ENCODE data around the gene C16orf46. TPM values are rescaled to one million over a fixed set of nuclear protein-coding genes. Genes with fewer than 3 reads are reported as not detected.

C16orf46 gene
- total RNA-seq, 1 experiment from 2014 or later = 2.0 TPM

DNA sequence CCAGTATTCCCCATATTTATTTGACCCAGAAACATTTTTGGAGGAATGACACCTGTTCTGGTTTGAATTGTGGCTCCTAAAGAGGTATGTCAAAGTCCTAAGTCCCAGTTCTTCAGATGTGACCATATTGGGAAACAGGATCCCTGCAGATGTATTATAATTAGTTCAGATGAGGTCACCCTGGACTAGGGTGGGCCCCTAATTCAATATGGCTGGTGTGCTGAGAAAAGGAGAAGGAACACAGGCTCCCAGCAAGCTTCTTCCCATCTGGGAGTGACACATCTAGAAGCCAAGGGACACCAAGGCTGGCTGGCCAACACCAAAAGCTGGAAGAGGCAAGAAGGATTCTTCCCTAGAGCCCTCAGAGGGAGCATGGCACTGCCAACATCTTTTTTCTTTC is 22.9 kb upstream of the C16orf46 start:
- H3K27ac ChIP-seq (ENCODE audit: insufficient read length, low read depth, low read length) = no peak overlapping the region
- H3K4me1 ChIP-seq (ENCODE audit: insufficient read depth, low read length) = no peaks in the 10 kb centered on the region
- no peaks in the 10 kb centered on the region for H3K9me3 Mint-ChIP-seq
- no peaks in the 10 kb centered on the region for H3K9me3 ChIP-seq (ENCODE audit: control insufficient read depth, low read depth, low read length)
- H3K4me3 Mint-ChIP-seq = no peak overlapping the region
- H2BK15ac ChIP-seq (ENCODE audit: low read depth, low read length) = no peak overlapping the region
- H3K36me3 Mint-ChIP-seq (ENCODE audit: insufficient read depth in 1 of 3, low read depth in 3 of 3) = no peaks in the 10 kb centered on the region
- no peak overlapping the region for H3K27ac Mint-ChIP-seq
- no peaks in the 10 kb centered on the region for H3K27me3 ChIP-seq (ENCODE audit: insufficient read depth, low read length)
- no peak overlapping the region for H3K56ac ChIP-seq (ENCODE audit: insufficient read length, low read depth, low read length)
- no peak overlapping the region for H2BK120ac ChIP-seq (ENCODE audit: low read depth, low read length, poor library complexity, severe bottlenecking)
- no peak overlapping the region for H3K4ac ChIP-seq (ENCODE audit: low read depth, low read length)
- no peak overlapping the region for H2BK20ac ChIP-seq (ENCODE audit: low read depth, low read length, poor library complexity, severe bottlenecking)
- no peaks in the 10 kb centered on the region; the same call in 1 of the 2 replicates for H3K27me3 Mint-ChIP-seq (ENCODE audit: low read depth)
- no peak overlapping the region for H3K4me2 ChIP-seq (ENCODE audit: insufficient read depth, insufficient read length, low read length)
- H3K18ac ChIP-seq (ENCODE audit: insufficient read length, low read depth, low read length) = no peak overlapping the region
- no peak overlapping the region for H3T11ph ChIP-seq (ENCODE audit: low read length)
- no peak overlapping the region for H3K9ac ChIP-seq (ENCODE audit: extremely low read depth, insufficient read length, low read length)
- no peak overlapping the region for H4K5ac ChIP-seq (ENCODE audit: insufficient read length, low read depth, low read length)
- H3K79me2 ChIP-seq (ENCODE audit: insufficient read depth, low read length) = no peaks in the 10 kb centered on the region
- no peaks in the 10 kb centered on the region for H4K20me1 ChIP-seq (ENCODE audit: control insufficient read depth, insufficient read depth, insufficient read length)
- no peak for DNase-seq
- no peak overlapping the region for H4K91ac ChIP-seq (ENCODE audit: insufficient read length, low read depth, low read length)
- H2AFZ ChIP-seq (ENCODE audit: low read length) = no peak overlapping the region
- H3K79me1 ChIP-seq (ENCODE audit: insufficient read depth, low read depth, low read length, poor library complexity, severe bottlenecking) = no peaks in the 10 kb centered on the region
- H3K14ac ChIP-seq (ENCODE audit: insufficient read depth, low read length) = no peak overlapping the region
- peaks cover 3 to 5% of the 10 kb centered on the region in 2 experiments for H3K4me1 Mint-ChIP-seq
- no peak overlapping the region for H2BK5ac ChIP-seq (ENCODE audit: insufficient read length, low read length)
- no peak overlapping the region for H4K8ac ChIP-seq (replicated peaks; ENCODE audit: insufficient read length, low read depth, low read length)
- H3K23me2 ChIP-seq (ENCODE audit: insufficient read length, low read depth, low read length, poor library complexity, severe bottlenecking) = no peaks in the 10 kb centered on the region
- H2BK12ac ChIP-seq (ENCODE audit: insufficient read length, low read depth, low read length) = no peak overlapping the region
- no peak overlapping the region for H3K23ac ChIP-seq (ENCODE audit: insufficient read length, low read depth, low read length)
- H2AK5ac ChIP-seq (ENCODE audit: insufficient read length, low read length) = no peak overlapping the region
- TF ChIP-seq, protein P1, sequence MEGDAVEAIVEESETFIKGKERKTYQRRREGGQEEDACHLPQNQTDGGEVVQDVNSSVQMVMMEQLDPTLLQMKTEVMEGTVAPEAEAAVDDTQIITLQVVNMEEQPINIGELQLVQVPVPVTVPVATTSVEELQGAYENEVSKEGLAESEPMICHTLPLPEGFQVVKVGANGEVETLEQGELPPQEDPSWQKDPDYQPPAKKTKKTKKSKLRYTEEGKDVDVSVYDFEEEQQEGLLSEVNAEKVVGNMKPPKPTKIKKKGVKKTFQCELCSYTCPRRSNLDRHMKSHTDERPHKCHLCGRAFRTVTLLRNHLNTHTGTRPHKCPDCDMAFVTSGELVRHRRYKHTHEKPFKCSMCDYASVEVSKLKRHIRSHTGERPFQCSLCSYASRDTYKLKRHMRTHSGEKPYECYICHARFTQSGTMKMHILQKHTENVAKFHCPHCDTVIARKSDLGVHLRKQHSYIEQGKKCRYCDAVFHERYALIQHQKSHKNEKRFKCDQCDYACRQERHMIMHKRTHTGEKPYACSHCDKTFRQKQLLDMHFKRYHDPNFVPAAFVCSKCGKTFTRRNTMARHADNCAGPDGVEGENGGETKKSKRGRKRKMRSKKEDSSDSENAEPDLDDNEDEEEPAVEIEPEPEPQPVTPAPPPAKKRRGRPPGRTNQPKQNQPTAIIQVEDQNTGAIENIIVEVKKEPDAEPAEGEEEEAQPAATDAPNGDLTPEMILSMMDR (conservative IDR thresholded peaks at IDR 0.05) = no peak
